Fibroblast of skin of right biceps (primary cell): ENCODE measurements around the gene NXPH2.

Experiments
- DNase-seq: peaks from one replicate; pipeline ENCODE4 v3.0.0-alpha.2; 2013

Gene NXPH2

DNA sequence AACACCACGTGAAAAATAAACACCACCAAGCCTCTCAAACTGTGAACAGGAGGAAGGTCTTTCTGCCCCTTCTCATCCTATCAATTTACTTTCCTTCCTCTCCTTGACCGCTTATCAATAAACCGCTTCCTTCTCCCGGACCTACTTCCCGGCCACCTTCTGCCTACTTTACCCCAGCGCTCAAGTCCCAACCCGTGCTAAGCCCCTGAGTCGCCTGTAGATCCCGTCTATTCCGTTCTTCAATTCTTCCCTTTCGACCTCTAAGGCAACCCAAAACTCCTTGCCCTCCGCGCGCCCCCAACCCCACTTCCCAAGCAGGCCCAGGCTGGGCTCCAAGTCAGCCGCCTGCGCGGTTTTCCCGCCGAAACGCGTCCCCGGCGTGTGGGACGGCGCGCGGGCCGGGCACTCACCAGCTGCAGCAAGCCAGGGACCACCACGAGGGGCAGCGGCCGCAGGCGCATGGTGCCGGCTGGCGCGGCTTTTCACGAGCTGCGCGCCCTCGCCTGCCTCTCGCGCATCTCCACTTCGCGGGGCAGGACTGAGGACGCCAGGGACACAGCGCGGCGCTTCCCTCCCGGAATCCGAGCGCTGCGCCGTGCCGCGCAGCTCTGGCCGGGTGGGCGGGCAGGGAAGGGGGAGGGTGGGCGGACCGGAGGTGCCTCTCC lies at the start of gene NXPH2:
TSS of gene NXPH2 (minus strand) at position 610 of the 665 bp plus-strand sequence. CDS start at position 461, 149 bp downstream.
- DNase-seq: no peak

DNA sequence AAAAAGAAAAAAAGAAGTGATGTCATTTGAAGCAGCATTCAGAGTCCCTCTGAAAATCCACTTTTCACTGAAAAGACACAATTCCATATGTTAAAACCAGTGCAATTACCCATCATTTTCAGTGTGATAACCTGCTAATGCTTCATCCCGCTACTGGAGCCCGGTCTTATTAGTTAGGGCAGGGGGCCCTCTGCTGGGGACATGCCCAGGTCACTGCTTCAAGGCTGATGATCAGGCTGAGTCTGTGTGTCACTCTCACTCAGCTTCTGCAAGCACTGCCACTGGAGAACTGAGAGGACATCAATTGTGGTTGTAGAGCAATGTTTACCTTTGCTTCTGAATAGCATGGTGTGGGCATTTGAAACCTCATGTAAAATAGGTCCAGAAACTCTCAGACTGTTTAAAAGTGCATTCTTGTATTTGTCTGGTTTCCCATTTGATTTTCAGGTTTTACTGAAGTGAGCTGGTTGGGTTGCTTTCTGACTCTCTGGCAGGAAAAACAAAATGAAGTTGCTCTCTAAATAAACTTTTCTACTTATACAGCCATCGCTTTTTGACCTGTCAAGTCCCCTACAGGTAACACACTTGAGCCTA lies 49.2 kb upstream of the NXPH2 start:
- DNase-seq: peak; percentile 26

DNA sequence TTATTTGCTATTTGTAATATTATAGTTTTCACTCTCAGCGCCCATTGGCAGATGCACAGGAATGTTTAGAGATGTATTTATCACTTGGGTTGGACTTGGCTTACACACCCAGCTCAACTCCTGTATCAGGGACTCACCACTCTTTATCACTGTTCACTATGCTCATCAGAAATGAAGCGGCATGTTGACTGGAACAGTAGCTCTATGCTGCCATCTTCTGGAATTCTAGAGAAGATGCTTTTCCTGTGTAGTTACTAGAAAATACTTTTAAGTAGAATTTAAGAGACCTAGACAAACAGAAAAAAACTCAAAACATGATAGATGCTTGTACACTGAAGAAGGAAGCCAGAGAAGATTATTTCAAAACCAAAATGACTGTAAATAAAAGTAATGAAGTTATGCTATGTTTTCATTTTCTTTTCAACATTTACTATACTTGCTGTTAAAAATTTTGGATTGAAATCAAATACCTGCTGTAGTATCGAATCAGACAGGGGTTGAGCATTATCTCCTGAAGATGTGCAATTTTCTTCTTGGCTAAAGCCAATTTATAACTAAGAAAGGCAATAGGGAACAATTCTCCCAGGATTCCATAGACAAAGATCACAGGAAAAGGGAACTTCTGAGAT lies 47.4 kb upstream of the NXPH2 start:
- peak; percentile 64 for DNase-seq

DNA sequence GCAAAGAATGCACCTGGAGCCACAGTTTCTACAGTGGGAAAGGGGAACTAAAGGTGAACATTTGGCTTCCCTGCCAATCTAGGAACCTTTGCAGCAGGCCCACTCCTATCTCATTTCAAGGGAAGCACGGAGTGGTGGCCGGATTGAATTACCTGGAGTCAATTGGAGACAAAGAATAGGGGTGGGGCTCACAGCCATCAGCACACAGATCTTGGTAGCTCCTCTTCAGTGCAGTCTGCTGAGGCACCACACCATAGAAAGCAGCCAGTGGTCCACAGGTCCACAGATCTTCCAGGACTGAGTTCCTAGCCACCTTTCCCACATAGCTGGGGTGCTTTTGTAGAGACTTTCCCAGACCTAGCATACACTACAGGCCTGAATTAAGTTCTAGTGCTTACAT lies 43.5 kb upstream of the NXPH2 start:
- no peak for DNase-seq

DNA sequence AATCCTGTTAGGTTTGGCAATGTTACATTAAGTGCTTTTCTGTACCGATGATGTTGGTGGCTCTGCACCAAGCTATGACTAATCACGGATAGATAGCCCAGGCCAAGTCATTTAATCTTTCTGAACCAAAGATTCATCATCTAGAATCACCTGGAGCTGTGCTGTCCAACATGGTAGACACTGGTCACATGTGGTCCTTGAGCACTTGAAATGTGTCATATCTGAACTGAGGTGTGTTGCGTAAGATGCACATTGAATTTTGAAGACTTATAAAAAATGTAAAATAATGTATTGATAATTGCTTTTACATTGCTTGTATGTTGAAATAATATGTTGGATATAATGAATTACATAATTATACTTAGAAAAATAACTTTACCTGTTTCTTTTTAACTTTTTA lies 39.8 kb upstream of the NXPH2 start:
- DNase-seq: no peak

DNA sequence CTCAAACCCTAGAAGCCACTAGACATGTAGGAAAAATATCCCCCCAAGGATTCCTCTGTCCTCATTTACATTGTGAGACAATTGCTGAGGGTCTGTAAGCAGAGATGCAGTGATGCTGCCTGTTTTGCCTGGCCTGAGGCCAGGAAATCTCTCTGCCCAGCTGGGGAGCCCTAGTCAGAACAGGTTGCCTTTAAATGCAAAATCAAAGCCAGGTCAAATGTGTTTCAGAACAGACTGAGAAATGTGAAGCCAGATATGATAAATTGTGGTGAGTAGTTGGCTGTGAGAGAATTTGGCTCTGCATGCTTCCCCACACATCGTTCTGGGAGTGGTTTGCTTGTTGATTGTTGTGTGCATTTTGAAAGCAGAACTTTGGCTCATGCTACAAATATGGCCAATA lies 38.4 kb upstream of the NXPH2 start:
- DNase-seq: no peak

DNA sequence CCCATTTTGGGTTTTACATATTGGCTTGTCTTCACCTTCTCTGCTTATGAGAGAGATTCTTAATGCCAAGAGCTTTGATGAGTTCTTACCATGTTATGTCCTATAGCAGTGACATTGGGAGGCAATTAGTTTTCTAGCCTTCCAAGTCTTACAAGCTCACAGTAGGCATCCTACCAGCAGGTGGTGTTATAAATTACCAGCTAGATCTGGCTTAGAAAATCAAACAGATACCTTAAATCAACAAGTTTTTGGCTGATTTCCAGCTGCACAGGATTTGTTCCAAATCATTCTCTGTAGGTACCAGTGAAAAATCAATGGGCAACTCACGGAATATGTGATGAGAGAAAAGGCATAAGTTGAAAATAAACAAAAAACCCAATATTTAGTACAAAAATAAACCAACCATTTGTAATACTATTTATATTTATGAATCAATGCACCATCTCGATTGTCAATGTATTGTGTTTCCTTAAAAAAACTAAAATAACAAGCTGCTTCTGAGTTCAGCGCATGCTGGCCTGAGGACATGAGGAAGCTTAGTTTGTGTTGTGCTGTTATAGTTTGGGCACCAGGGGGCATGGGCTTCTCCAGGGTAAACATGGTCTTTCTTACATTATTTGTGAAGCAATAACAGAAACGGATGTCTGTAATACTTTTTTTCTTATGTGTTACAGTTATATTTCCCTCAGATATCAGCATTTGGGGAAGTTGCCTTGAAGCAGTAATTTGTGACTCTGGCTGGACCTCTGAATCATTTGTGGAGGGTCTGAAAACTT lies 34.1 kb upstream of the NXPH2 start:
- DNase-seq: no peak

DNA sequence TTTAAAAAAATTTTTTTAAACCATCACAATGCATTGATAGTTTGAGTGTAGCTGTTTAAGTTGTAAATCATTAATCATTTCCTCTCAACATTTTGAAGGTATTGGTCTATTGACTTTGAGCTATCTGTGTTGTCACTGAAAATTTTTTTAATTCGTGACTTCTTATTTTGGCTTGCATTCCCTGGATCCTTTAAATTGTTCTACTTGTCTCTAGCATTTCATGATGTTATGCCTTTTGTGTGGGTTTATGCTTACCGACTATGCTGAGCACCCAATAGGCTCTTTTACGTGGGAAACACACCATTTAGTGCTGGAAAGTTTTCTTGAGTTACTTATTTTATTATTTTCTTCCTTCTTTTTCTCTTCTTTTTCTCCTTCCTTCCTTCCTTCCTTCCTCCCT lies 31.2 kb upstream of the NXPH2 start:
- DNase-seq: no peak

DNA sequence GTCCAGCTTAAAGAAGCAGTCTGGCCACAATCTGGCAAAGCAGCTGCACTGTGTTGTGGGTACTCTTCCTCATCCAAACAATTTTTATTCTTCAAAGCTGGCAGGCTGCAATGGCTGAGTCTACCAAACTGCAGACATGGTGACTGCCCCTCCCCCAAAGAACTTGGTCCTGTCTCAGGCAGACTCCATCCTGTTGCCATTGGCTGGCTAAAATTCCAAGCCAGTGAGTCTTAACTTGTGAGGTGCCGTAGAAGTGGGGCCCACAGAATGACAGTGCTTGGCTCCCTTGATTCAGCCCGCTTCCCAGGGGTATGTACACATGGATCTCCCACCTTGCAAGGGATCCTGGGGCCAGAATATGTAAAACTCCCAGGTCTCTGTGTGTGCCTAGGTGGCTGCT lies 14.5 kb upstream of the NXPH2 start:
- DNase-seq: peak; percentile 10

DNA sequence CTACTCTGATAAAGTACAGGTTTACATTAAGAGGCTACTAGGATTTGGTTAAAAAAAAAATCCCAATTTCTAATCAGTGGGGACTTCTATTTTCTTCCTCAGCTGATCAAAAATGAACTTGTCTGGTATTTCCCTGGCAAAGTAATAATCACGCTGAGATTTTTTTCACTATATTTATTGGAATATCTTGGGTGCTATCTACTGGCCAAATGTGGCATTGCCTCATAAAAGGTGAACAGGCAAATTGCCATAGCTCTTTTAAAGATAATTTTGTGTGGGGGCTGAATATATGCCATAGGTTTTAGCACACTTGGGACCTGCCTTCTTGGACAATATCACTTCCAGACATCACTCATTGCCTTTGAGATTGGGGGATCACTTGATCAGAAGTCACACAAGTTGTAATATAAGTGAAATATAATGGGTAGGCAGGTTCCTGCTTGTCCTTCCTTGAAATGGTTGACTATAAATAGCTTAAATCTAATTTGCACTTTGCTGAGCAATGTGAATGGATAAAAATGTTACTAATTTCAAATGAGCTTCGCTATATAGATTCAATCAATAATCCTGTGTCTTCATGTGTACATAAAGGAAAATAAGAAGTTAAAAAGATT lies 7.0 kb upstream of the NXPH2 start:
- DNase-seq: peak; percentile 28

DNA sequence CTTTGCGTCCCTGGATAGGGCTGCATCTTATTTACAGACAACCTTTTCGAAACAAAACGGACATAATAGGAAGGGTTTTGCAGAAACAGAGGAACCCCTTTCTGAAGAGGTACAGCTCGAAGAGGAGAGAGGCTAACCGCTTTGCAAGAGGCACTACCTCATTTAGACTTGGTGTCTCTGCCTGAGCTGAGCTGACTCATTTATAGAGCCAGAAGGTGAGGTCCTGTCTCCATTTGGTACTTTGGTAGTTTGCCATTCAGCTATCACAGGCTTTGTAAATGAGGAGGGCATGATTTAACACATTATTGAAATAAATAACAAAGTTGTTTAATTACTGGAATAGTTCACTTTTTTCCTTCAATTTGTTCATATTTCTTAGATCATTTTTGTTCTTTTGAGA lies 2.2 kb upstream of the NXPH2 start:
- no peak for DNase-seq

DNA sequence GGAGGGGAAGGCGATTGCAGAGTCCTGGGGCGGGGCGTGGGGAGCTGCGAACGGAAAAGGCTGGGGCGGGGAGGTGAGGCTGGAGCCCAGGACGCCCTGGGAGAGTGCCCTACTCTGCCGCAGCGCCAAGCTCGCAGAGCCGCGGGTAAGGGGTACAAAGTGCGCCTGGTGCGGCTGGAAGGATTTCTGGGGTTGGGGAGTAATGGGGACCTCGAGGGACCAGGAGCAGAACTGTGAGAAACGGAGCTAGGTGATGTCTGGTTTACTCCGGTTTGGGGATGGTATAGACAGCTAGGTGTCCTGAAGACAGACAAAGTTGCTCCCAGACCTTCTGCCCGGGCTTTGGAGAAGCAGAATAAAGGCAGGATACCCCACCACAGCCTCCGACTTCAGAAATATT lies 718 bp upstream of the NXPH2 start:
- no peak for DNase-seq

DNA sequence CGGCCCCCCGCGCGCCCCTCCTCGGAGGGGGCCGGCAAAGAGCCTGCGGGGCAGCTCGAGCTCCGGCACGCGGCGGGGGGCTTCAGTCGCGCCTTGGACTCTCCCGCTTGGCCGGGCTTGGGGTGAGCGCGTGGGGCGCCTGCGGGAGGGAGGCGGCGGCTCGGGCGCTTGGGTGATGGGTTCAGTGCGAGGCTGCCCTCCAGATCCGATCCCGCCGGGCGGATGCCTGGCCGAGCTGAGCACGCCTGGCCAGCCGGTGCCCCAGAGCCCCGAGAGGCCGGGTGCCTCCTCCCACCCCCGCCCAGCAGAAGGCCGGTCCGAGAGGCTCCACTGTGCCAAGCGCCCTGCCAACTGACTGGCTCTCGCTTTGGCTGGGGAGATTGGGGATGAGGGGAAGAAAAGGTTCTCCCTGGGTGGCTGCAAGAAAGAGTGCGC lies 273 bp upstream of the NXPH2 start:
- no peak for DNase-seq

DNA sequence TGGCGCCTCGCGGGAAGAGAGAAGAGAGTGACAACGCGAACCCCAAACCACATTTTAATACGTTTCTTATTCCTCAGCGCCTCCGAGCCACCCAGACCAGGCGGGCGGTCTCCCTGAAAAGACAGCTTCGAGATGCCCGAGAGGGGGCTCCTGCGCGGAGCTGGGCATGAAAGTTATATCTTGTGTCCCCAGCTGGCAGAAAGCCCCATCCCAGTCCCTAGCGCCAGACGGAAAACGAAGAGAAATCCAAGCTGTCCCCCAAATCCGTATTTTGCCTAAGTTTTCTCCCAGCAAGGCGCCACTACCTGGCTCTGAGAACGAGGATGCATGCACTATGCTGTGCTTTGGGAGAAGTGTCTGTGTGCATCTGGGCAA lies 797 bp downstream of the NXPH2 start:
- no peak for DNase-seq

DNA sequence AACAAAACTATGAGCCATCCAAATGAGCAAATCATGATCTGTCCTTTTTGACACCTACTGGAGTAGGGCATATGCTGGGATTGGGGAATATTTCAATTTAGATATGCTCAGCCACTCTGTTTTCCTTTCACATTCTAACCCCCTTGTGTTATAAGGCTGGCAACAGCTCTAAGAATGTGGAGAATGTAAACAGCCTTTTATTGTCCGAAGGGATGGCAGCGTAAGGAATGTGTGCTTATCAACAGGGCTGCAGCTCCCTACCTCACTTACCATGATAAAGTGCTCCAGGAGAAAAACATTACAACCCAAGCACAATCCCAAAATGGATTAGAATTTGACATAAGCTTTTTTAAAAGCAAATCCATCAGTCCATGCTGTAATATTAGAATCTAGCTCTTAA lies 2.2 kb downstream of the NXPH2 start:
- DNase-seq: no peak

DNA sequence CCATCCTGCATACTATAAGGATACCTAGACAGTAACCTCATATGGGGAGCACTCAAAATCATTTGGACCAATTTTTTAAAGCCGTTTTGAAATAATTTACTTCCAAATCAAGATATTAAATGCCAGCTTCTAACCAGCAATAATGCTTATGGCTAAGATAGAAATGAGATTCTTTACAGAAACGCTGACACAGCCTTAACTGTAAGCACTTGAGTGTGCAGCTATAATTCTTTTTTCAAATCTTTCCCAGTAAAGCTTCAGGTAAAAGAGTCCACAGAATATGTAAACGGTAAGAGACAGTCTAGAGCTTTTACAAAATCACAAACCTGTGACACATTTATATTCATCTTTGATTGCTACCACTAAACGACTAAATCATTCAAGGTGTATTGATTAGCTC lies 4.5 kb downstream of the NXPH2 start:
- no peak for DNase-seq

DNA sequence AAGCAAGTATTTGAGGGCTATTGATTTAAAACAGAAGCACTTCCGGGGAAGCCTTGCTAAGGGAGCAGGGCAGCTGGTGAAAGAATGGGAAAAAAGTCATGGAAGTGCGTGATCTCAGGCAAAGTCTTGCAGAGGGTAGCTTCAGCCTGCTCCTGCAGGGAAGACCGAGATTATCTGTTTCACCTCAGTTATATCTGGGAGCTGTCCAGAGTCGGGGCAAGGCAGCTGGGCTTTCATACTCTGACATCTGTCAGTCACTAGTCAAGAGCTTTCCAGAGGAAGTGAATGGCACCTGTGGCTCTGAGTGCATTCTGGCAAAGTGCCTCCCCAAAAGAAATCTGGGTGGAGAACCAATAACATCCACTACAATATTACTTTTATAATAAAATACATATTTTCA lies 8.7 kb downstream of the NXPH2 start:
- no peak for DNase-seq

DNA sequence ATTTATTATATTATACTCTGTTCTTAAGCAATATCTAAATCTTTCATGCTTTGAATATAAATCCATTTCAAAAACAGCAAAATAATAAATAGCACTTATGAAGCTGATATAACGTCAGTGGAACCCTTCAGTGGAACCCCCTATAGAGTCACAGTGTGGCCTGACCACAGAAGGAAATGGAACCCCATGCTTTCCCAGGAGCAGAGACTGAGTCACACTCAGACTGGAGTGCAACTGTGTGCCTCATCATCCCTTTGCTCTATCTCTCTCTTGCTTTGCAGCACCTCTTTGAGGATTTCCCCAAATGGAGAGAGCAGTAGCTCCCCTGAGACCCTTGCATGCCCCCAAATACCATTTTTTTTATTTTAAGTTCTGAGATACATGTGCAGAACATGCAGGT lies 13.1 kb downstream of the NXPH2 start:
- DNase-seq: no peak

DNA sequence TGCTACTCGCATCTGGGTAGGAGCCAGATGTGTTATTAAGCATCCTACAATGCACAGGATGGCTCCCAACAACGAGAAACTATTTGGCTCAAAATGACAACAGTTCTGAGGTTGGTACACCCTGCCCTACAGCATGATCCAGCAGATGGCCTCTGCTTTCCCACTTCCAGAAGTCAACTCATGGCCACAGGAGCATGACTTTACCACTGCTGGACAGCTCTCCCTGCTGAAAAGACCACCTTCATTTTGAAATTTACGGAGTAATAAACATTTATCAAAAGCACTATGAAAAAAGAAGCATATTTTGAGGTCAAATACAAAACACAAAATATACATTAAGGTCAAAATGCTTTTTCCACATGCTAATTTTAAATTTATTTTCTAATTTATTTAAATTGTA lies 13.7 kb downstream of the NXPH2 start:
- DNase-seq: no peak

DNA sequence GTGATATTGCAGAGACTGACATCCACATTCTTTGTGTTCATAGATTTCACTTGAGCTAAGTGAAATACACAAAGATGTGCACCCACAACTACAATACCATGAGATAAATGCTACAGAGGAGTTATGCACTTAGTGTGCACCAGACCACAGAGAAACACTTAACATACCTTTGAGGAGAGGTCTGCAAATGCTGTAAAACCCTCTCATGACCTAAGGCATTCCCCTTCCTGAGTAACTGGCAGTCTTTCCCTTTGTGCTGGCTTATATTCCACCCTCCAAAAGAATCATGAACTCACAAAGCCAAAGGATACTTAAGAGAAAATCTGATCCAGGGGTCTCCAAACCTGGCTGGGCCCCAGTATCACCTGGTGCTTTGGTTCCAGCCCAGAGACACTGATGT lies 16.2 kb downstream of the NXPH2 start:
- DNase-seq: no peak

DNA sequence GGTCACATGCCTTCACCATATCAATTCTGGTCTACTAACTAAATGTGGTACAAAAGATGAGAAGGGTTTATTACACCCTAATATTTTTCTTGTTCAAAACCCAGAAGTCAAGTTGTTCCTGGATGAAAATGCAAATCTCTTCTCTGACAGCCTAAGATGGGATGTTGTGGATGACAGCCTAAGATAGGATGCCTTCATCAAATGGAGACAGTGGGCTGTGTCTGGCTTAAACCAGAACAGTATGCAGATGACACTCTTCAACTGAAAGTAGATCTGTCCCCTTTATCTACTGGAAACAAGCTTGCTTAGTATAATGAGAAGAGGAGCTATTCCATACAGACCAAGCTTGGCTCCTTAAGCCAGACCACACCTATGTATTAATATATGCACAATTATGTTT lies 17.7 kb downstream of the NXPH2 start:
- DNase-seq: no peak

DNA sequence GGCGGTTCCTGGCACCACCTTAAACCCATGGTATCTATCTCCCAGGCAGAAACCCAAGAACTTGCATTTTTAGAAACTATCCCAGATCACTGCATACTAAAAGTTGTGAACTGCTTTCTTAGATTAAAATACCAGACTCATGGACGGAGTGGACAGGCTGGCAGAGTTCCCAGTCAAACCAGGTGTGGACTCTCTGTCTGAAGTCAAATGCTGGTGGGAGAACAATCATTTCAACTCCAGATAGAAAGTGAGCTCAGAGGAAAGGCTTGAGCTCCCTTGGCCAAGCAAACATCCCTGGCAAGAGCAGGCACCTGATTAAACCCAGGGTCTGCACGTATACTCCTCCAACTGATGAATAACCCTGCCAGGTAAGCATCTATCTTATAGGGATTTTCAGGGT lies 19.5 kb downstream of the NXPH2 start:
- DNase-seq: no peak

DNA sequence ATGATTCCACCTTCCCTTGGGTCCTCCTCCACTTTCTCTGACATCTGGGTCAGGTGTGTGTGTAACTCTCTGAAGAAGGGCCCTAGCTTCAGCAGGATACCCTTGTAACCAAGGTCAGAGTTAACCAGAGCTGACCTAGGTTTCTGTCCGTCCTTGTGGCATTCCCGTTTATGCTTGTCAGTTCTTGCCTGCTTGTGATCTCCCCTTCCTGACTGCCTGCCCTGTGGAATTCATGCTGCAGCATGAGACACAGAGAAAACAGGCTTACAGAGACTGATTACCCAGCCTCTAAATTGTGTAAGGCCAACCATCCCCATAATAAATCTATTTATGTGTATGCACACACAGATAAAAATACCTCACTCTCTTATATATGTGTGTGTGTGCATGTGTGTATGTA lies 22.8 kb downstream of the NXPH2 start:
- no peak for DNase-seq
